HG03571 (cell line): Measurements from ENCODE around the gene ACOD1.
"Not testable (repeated sequence)": the region's sequence is repeated elsewhere in the genome, so short reads cannot be mapped to it uniquely, and the experiment has no call there.

Experiments
- ATAC-seq: cut with Tn5 transposase; IDR thresholded peaks from one replicate; pipeline ENCODE4 v1.9.1; 2021; ENCODE audit not compliant: unreplicated experiment

The ACOD1 gene

GRCh38 chr13:76948149-76948548 lies at the start of gene ACOD1:
Gene ACOD1, plus strand, starts transcription at chr13:76948511. Its CDS starts 48 bp downstream, at chr13:76948559.
- no peak for ATAC-seq

GRCh38 chr13:76899066-76899465 lies 49.2 kb upstream of the ACOD1 start:
- ATAC-seq: not testable (repeated sequence)

- peak; percentile 97 for ATAC-seq
Measured at GRCh38 chr13:76903544-76904162, 44.7 kb upstream of the ACOD1 start.

GRCh38 chr13:76904507-76904906 lies 43.8 kb upstream of the ACOD1 start:
- ATAC-seq: no peak

- ATAC-seq: no peak
Measured at GRCh38 chr13:76912476-76912875, 35.8 kb upstream of the ACOD1 start.

GRCh38 chr13:76913898-76914297 lies 34.4 kb upstream of the ACOD1 start:
- ATAC-seq: no peak

GRCh38 chr13:76917095-76917494 lies 31.2 kb upstream of the ACOD1 start:
- ATAC-seq: no peak

- ATAC-seq: not testable (repeated sequence)
Measured at GRCh38 chr13:76917755-76918481, 30.4 kb upstream of the ACOD1 start.

GRCh38 chr13:76921516-76921915 lies 26.8 kb upstream of the ACOD1 start:
- ATAC-seq: no peak

GRCh38 chr13:76925115-76925514 lies 23.2 kb upstream of the ACOD1 start:
- ATAC-seq: no peak

- no peak for ATAC-seq
Measured at GRCh38 chr13:76927955-76928354, 20.4 kb upstream of the ACOD1 start.

GRCh38 chr13:76928456-76928855 lies 19.9 kb upstream of the ACOD1 start:
- ATAC-seq: no peak

- no peak for ATAC-seq
Measured at GRCh38 chr13:76929320-76929719, 19.0 kb upstream of the ACOD1 start.

- ATAC-seq: no peak
Measured at GRCh38 chr13:76929851-76930374, 18.4 kb upstream of the ACOD1 start.

- ATAC-seq: no peak
Measured at GRCh38 chr13:76932076-76932475, 16.2 kb upstream of the ACOD1 start.

- no peak for ATAC-seq
Measured at GRCh38 chr13:76934671-76935070, 13.6 kb upstream of the ACOD1 start.

- ATAC-seq: no peak
Measured at GRCh38 chr13:76936763-76937162, 11.5 kb upstream of the ACOD1 start.

GRCh38 chr13:76937281-76937820 lies 11.0 kb upstream of the ACOD1 start:
- no peak for ATAC-seq

- no peak for ATAC-seq
Measured at GRCh38 chr13:76939215-76939614, 9.1 kb upstream of the ACOD1 start.

GRCh38 chr13:76942363-76942762 lies 5.9 kb upstream of the ACOD1 start:
- no peak for ATAC-seq

GRCh38 chr13:76943646-76944045 lies 4.7 kb upstream of the ACOD1 start:
- ATAC-seq: no peak

- no peak for ATAC-seq
Measured at GRCh38 chr13:76944456-76944855, 3.9 kb upstream of the ACOD1 start.
